Bone marrow (tissue), 2 donors: ENCODE results near the gene SMARCAD1.

ENCODE experiments used
- DNase-seq, 2 donors: peaks; one replicate each; lab custom pipeline; 2025; lab: John Stamatoyannopoulos, UW

Gene SMARCAD1, protein sequence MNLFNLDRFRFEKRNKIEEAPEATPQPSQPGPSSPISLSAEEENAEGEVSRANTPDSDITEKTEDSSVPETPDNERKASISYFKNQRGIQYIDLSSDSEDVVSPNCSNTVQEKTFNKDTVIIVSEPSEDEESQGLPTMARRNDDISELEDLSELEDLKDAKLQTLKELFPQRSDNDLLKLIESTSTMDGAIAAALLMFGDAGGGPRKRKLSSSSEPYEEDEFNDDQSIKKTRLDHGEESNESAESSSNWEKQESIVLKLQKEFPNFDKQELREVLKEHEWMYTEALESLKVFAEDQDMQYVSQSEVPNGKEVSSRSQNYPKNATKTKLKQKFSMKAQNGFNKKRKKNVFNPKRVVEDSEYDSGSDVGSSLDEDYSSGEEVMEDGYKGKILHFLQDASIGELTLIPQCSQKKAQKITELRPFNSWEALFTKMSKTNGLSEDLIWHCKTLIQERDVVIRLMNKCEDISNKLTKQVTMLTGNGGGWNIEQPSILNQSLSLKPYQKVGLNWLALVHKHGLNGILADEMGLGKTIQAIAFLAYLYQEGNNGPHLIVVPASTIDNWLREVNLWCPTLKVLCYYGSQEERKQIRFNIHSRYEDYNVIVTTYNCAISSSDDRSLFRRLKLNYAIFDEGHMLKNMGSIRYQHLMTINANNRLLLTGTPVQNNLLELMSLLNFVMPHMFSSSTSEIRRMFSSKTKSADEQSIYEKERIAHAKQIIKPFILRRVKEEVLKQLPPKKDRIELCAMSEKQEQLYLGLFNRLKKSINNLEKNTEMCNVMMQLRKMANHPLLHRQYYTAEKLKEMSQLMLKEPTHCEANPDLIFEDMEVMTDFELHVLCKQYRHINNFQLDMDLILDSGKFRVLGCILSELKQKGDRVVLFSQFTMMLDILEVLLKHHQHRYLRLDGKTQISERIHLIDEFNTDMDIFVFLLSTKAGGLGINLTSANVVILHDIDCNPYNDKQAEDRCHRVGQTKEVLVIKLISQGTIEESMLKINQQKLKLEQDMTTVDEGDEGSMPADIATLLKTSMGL

DNA sequence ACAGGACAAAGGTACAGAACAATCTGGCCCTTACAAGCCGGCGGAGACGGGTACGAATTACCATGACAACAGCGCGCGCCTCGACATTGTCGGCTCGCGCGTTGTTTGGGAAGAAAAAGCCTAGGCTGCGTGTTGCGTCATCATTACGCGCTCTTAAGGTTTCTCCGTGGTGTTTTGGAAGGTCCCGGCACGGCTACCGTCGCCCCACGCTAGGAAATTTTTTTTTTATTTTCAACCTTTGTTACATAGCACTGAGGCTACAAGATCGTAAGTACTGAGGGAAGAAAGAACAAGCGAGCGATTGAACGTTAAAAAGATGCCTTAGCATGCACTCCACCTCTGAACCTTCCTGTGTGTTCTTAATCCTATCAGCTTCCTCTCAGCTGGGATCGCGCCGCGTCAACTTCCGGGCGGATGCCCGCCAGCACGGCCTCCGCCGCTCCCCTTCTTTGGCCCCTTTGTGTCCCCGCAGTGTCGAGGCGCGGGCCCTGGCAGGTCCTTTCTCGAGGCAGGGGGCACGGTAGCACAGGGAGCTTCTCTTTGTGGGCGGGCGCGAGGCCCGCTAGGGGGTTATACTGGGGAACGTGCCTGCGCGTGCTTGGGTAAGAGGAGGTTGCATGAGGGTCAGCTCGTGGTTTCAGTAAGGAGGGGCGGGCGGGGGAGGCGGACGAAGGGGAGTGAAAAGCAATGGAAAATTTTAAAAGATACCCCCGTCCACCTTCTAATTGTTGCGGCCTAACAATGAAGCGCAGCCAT, at the start of gene SMARCAD1:
TSS of gene SMARCAD1 (plus strand) at position 397 of the 756 bp plus-strand sequence. CDS start 530 bp downstream, outside the sequence.
- DNase-seq: peak; percentile 79 to 93

DNA sequence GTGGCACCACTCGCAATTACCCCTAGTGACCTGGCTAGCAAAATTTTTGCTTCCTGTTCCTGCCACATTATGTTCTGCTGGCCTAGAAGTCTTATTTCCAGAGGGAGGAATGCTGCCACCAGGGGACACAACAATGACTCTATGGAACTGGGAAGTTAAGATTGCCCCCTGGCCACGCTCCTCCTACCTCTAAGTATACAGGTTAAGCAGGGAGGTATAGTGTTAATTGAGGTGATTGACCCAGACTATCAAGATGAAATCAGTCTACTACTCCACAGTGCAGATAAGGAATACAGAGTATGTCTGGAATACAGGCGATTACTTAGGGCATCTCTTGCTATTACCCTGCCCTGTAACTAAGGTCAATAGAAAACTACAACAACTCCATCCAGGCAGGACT, 48.8 kb upstream of the SMARCAD1 start:
- DNase-seq: no peak

- no peak for DNase-seq
These were observed 47.9 kb upstream of the SMARCAD1 start for GRCh38 chr4:94159790-94160189.

DNA sequence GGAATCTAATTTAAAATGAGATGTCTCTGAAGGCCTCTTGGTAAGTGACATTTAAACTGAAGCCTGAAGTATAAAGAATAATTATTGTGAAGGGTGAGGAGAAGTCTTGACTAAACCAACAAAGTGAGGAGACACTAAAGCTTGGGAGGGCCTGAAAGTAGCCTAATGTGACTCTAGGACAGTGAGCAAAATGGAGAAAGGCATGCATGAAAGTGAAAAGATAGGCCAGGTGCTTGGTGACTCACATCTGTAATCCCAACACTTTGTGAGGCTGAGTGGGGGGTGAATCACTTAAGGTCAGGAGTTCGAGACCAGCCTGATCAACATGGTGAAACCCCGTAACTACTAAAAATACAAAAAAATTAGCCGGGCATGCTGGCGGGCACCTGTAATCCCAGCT, 46.9 kb upstream of the SMARCAD1 start:
- DNase-seq: no peak

- no peak for DNase-seq
These were observed 42.4 kb upstream of the SMARCAD1 start for GRCh38 chr4:94165256-94165655.

DNA sequence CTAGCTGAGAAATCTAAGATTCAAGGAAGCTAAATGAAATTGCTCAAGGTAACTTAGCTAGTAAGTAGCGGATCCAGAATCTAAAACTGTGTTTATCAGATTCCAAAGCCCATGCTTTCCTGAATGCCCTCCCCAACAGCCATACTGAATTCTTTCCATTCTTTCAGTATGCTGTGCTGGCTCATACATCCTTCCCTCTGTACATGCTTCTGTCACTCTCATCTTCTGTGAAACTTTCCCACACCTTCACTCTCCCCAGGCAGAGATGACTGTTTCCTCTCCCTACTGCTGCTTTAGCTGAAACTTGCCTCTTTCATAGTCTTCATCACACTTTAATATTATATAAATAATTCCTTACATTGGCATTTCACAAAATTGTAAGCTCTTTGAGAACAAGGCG, 39.3 kb upstream of the SMARCAD1 start:
- no peak for DNase-seq

DNA sequence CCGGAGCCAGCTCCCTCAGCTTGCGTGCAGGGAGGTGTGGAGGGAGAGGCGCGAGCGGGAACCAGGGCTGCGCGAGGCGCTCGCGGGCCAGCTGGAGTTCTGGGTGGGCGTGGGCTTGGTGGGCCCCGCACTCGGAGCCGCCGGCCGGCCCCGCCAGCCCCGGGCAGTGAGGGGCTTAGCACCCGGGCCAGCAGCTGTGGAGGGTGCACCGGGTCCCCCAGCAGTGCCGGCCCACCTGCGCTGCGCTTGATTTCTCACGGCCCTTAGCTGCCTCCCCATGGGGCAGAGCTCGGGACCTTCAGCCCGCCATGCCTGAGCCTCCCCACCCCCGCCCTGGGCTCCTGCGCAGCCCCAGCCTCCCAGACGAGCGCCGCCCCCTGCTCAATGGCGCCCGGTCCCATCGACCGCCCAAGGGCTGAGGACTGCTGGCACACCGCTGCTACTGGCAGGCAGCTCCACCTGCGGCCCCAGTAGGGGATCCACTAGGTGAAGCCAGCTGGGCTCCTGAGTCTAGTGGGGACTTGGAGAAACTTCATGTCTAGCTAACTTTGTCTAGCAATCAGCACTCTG, 37.8 kb upstream of the SMARCAD1 start:
- no peak for DNase-seq

GRCh38 chr4:94171616-94172015, 36.0 kb upstream of the SMARCAD1 start:
- DNase-seq: no peak

- DNase-seq: no peak
These were observed 32.0 kb upstream of the SMARCAD1 start for GRCh38 chr4:94175553-94176261.

DNA sequence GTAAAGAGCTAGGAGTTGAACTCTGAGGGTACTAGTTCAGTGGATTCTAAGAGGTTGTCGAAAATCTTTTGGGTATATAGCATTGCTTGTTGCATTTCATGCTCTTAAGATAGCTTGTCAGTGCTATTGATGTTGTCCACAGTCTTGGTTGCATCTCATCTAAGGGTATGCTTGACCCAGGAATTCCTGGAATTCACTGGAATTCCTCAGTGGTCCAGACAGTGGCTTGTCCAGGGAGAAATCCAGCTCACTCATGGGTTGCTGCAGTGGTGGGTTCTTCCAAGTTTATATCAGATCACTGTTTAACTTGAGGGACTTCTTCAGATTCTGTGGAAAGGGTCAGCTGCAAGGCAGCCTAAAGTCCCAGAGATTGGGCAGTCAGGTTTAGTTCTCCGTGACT, 29.8 kb upstream of the SMARCAD1 start:
- DNase-seq: no peak

GRCh38 chr4:94181815-94182214, 25.9 kb upstream of the SMARCAD1 start:
- DNase-seq: no peak

GRCh38 chr4:94202769-94203168, 4.9 kb upstream of the SMARCAD1 start:
- no peak for DNase-seq

GRCh38 chr4:94208266-94208665, 601 bp downstream of the SMARCAD1 start:
- no peak for DNase-seq

DNA sequence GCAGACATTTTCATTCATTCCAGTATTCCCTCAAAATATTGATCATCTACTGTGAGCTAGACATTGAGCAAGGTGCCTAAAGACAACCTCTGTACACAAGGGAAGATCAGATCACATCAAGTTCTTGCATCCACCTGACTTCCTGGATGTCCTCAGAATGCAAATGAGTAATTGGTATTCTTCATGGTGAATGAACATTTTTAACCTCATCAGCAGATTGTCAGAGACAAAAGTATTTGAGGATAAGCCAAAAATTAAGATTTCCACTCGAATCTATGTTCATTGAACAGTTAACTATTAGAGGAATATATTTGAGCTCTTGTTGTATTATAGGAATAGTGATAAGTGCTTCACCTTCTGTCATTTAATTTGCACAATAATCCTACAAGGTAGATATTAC, 1.3 kb downstream of the SMARCAD1 start:
- DNase-seq: no peak

- DNase-seq: no peak
These were observed 4.2 kb downstream of the SMARCAD1 start for GRCh38 chr4:94211861-94212260.

GRCh38 chr4:94214703-94215319, 7.1 kb downstream of the SMARCAD1 start:
- no peak for DNase-seq

DNA sequence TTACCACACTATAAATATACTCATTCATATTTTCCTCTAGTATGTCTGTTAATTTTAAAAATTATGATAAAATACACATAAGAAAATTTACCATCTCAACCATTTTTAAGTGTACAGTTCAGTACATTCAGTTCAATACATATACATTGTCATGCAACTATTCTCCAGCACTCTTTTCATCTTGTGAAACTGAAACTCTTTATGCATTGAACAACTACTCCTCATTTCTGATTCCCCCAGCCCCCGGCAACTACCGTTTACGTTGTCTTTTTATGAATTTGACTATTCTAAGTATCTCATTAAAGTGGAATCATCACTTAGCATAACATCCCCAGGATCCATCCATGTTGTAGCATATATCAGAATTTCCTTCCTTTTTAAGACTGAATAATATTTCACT, 8.7 kb downstream of the SMARCAD1 start:
- DNase-seq: no peak

- no peak for DNase-seq
These were observed 11.7 kb downstream of the SMARCAD1 start for GRCh38 chr4:94219402-94219801.

- DNase-seq: no peak
These were observed 14.3 kb downstream of the SMARCAD1 start for GRCh38 chr4:94221916-94222315.

GRCh38 chr4:94225449-94225848, 17.8 kb downstream of the SMARCAD1 start:
- no peak for DNase-seq

DNA sequence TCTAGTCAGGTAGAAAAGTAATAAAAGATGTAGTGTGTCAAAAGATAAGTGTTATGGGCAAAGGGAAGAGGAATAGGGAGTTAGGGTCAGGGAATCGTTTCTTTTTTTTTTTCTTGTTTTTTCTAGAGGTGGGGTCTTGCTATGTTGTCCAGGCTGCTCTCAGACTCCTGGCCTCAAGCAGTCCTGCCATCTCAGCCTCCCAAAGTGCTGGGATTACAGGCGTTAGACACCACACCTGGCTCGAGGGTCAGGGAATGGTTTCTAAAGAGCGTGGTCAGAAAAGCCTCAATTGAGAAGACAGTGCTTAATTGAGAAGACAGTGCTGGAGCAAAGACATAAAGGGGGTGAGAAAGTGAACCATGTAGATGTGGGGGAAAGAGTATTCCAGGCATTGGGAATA, 19.1 kb downstream of the SMARCAD1 start:
- DNase-seq: no peak
